WTC11 (cell line): ENCODE measurements around the gene CFAP119. TPM values are rescaled to one million over a fixed set of nuclear protein-coding genes. Genes with fewer than 3 reads are reported as not detected.
"Not testable (repeated sequence)": the region's sequence is repeated elsewhere in the genome, so short reads cannot be mapped to it uniquely, and the experiment has no call there.

Source experiments
- ATAC-seq: fragments of 200-7000 bp; cut with Tn5 transposase; 2 replicates; pipeline ENCODE4 v1.10.0; 2021; ENCODE audit warnings: mild to moderate bottlenecking, moderate library complexity
- CTCF ChIA-PET: fragments of 300-600 bp; sonication (Branson Sonifier 250); formaldehyde crosslinking; loops from one replicate; lab custom pipeline; 2021; ENCODE audit warnings: antibody characterized with exemption; lab: Charles Lee
- POLR2A ChIA-PET: fragments of 350-600 bp; sonication (Branson Sonifier 250); formaldehyde crosslinking; loops from one replicate; lab custom pipeline; 2021; ENCODE audit warnings: antibody characterized with exemption; lab: Charles Lee
- DNase-seq: peaks from one replicate; pipeline ENCODE4 v3.0.0; 2021; ENCODE audit warnings: low spot score
- H3K27ac Mint-ChIP-seq: 2 replicates; pipeline ENCODE4 v1.8.0; 2021; ENCODE audit warnings: mixed read lengths
- H3K27me3 Mint-ChIP-seq: 2 replicates; pipeline ENCODE4 v1.8.0; 2021; ENCODE audit warnings: low read depth, mild to moderate bottlenecking, moderate library complexity, mixed read lengths
- H3K36me3 Mint-ChIP-seq: 2 replicates; pipeline ENCODE4 v1.8.0; 2021; ENCODE audit warnings: mixed read lengths
- H3K4me1 Mint-ChIP-seq: 2 replicates; pipeline ENCODE4 v1.8.0; 2022; ENCODE audit warnings: mixed read lengths
- H3K4me3 Mint-ChIP-seq: 2 replicates; pipeline ENCODE4 v1.8.0; 2021; ENCODE audit warnings: mild to moderate bottlenecking, moderate library complexity, mixed read lengths
- H3K9me3 Mint-ChIP-seq: 2 replicates; pipeline ENCODE4 v1.8.0; 2021; ENCODE audit warnings: mixed read lengths
- CREB1 ChIP-seq: sonication (generic); formaldehyde crosslinking; IDR thresholded peaks from 2 replicates; pipeline ENCODE4 v1.8.0; 2023; ENCODE audit warnings: mild to moderate bottlenecking, missing genetic modification reagents
- ELF4 ChIP-seq: sonication (generic); formaldehyde crosslinking; IDR thresholded peaks from 2 replicates; pipeline ENCODE4 v1.8.1; 2022; ENCODE audit warnings: low read depth, mild to moderate bottlenecking, moderate library complexity, missing genetic modification reagents
- EMX1 ChIP-seq: fragments of 250-450 bp; sonication (Bioruptor Pico); IDR thresholded peaks from 2 replicates; pipeline ENCODE4 v1.8.0; 2021; ENCODE audit warnings: mild to moderate bottlenecking
- ESRRA ChIP-seq: sonication (generic); formaldehyde crosslinking; IDR thresholded peaks from 2 replicates; pipeline ENCODE4 v1.8.1; 2022; ENCODE audit warnings: mild to moderate bottlenecking, missing genetic modification reagents, borderline replicate concordance
- FOXK1 ChIP-seq: sonication (generic); formaldehyde crosslinking; IDR thresholded peaks from 2 replicates; pipeline ENCODE4 v1.8.0; 2022; ENCODE audit warnings: mild to moderate bottlenecking, moderate library complexity, missing genetic modification reagents
- GRHL2 ChIP-seq: fragments of 250-450 bp; sonication (Bioruptor Pico); IDR thresholded peaks from 2 replicates; pipeline ENCODE4 v1.8.0; 2022; ENCODE audit warnings: mild to moderate bottlenecking, moderate library complexity; ENCODE audit not compliant: insufficient replicate concordance, severe bottlenecking
- GTF2I ChIP-seq: fragments of 250-450 bp; sonication (Bioruptor Pico); conservative IDR thresholded peaks from 2 replicates; pipeline ENCODE4 v1.4.0; 2021; ENCODE audit warnings: mild to moderate bottlenecking
- NFE2L1 ChIP-seq: sonication (generic); formaldehyde crosslinking; IDR thresholded peaks from 2 replicates; pipeline ENCODE4 v1.8.1; 2023; ENCODE audit warnings: missing genetic modification reagents
- OVOL2 ChIP-seq: fragments of 250-450 bp; sonication (Bioruptor Pico); IDR thresholded peaks from 2 replicates; pipeline ENCODE4 v1.9.0; 2021; ENCODE audit warnings: mild to moderate bottlenecking, borderline replicate concordance
- SP1 ChIP-seq: sonication (generic); formaldehyde crosslinking; conservative IDR thresholded peaks from 2 replicates; pipeline ENCODE4 v1.8.1; 2022; ENCODE audit warnings: missing genetic modification reagents
- TEAD1 ChIP-seq: sonication (generic); formaldehyde crosslinking; IDR thresholded peaks from 2 replicates; pipeline ENCODE4 v1.8.0; 2022; ENCODE audit warnings: mild to moderate bottlenecking, missing genetic modification reagents
- TEAD4 ChIP-seq: sonication (generic); formaldehyde crosslinking; IDR thresholded peaks from 2 replicates; pipeline ENCODE4 v1.8.0; 2022; ENCODE audit warnings: mild to moderate bottlenecking, missing genetic modification reagents
- ZBTB21 ChIP-seq: sonication (generic); formaldehyde crosslinking; IDR thresholded peaks from 2 replicates; pipeline ENCODE4 v1.8.1; 2023; ENCODE audit warnings: mild to moderate bottlenecking, missing genetic modification reagents, borderline replicate concordance
- ZNF121 ChIP-seq: sonication (generic); formaldehyde crosslinking; IDR thresholded peaks from 2 replicates; pipeline ENCODE4 v1.8.0; 2023; ENCODE audit warnings: missing genetic modification reagents
- ZNF219 ChIP-seq: sonication (generic); formaldehyde crosslinking; IDR thresholded peaks from 2 replicates; pipeline ENCODE4 v1.8.0; 2023; ENCODE audit warnings: missing genetic modification reagents, mild to moderate bottlenecking, borderline replicate concordance
- ZNF232 ChIP-seq: sonication (generic); formaldehyde crosslinking; IDR thresholded peaks from 2 replicates; pipeline ENCODE4 v1.8.0; 2022; ENCODE audit warnings: mild to moderate bottlenecking, missing genetic modification reagents
- ZNF396 ChIP-seq: fragments of 250-450 bp; sonication (Bioruptor Pico); IDR thresholded peaks from 2 replicates; pipeline ENCODE4 v1.8.0; 2021; ENCODE audit warnings: mild to moderate bottlenecking, moderate library complexity, borderline replicate concordance
- total RNA-seq: library from RNA; stranded (reverse); gene quantifications from 3 replicates; pipeline ENCODE4 v1.2.3, GENCODE V29; 2021
- TF ChIP-seq, protein P1 (sequence below): sonication (generic); formaldehyde crosslinking; IDR thresholded peaks from 2 replicates; pipeline ENCODE4 v1.8.1; 2022; ENCODE audit warnings: low read depth, mild to moderate bottlenecking, moderate library complexity, missing genetic modification reagents, borderline replicate concordance
- TF ChIP-seq, protein P2 (sequence below): sonication (generic); formaldehyde crosslinking; IDR thresholded peaks from 2 replicates; pipeline ENCODE4 v1.8.1; 2023; ENCODE audit warnings: mild to moderate bottlenecking, moderate library complexity, missing genetic modification reagents
- TF ChIP-seq, protein P3 (sequence below): fragments of 250-450 bp; sonication (Bioruptor Pico); IDR thresholded peaks from 2 replicates; pipeline ENCODE4 v1.9.0; 2021; ENCODE audit warnings: mild to moderate bottlenecking
- TF ChIP-seq, protein P4 (sequence below): fragments of 250-450 bp; sonication (Bioruptor Pico); IDR thresholded peaks from 2 replicates; pipeline ENCODE4 v2.1.2; 2022; ENCODE audit warnings: mild to moderate bottlenecking, moderate library complexity

The CFAP119 gene
- total RNA-seq, 1 experiment from 2014 or later: 6.6 TPM

DNA sequence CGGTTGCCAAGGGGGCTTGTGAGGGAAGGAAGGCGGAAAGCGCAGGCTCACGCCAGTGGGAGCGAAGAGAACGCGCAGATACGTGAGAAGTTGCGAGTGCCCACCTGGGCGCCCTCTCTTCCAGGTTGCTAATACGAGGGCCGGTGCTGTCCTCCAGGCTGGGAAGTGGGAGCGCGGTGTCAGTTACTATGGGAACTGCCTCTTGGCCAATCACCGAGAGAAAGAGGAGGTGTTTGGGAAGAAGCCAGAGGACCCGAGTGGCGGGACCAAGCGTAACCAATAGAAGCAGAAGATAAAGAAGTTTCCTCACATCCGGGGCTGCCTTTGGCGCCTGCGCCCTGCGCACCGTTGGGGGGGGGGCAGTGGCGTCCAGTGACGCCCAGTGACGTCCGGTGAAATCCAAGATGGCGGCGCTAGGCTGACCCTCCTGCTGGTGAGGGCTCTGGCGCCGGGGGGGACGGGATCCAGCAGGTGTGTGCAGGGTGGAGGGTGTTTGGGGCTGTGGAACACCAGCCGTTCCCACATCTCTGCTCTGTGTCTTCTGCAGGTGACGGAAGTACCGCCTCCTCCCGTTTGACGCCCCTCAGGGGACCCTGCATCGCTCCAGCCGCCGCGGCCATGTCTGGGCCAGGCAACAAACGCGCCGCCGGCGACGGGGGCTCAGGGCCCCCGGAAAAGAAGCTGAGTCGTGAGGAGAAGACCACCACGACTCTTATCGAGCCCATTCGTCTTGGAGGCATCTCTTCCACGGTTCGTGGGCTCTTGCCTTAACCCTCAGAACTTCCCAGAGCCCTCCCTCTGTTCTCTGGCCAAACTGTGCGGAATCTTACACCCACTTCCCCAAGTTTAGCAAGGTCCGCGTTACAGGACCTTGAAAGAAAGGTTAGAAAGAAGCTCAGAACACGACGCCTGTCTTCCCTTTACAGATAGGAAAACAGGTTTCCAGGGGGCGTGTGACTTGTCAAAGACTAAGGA is at the start of gene CFAP119, which contains the start of gene RNF40 (continued):
- TF ChIP-seq ZNF232 (0 out of 2 replicates have a peak, but pooled peaks have one; percentile 29), NFE2L1 (CRISPR knock-in tag) (no peak), ZBTB21 (CRISPR knock-in tag) (no peak), FOXK1 (CRISPR knock-in tag) (peak; percentile 76; the same call in 1 of the 2 replicates), SP1 (CRISPR knock-in tag) (peak; percentile 52; the same call in 1 of the 2 replicates), GRHL2 (CRISPR knock-in tag) (no peak), ESRRA (CRISPR knock-in tag) (no peak), OVOL2 (CRISPR knock-in tag) (no peak), ZNF396 (CRISPR knock-in tag) (no peak), CREB1 (CRISPR knock-in tag) (no peak), EMX1 (CRISPR knock-in tag) (0 out of 2 replicates have a peak, but pooled peaks have one; percentile 10), TEAD1 (no peak), GTF2I (CRISPR knock-in tag) (no peak), ZNF121 (CRISPR knock-in tag) (no peak)
- TF ChIP-seq, protein P1, sequence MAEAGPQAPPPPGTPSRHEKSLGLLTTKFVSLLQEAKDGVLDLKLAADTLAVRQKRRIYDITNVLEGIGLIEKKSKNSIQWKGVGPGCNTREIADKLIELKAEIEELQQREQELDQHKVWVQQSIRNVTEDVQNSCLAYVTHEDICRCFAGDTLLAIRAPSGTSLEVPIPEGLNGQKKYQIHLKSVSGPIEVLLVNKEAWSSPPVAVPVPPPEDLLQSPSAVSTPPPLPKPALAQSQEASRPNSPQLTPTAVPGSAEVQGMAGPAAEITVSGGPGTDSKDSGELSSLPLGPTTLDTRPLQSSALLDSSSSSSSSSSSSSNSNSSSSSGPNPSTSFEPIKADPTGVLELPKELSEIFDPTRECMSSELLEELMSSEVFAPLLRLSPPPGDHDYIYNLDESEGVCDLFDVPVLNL (CRISPR knock-in tag): no peak
- TF ChIP-seq, protein P2, sequence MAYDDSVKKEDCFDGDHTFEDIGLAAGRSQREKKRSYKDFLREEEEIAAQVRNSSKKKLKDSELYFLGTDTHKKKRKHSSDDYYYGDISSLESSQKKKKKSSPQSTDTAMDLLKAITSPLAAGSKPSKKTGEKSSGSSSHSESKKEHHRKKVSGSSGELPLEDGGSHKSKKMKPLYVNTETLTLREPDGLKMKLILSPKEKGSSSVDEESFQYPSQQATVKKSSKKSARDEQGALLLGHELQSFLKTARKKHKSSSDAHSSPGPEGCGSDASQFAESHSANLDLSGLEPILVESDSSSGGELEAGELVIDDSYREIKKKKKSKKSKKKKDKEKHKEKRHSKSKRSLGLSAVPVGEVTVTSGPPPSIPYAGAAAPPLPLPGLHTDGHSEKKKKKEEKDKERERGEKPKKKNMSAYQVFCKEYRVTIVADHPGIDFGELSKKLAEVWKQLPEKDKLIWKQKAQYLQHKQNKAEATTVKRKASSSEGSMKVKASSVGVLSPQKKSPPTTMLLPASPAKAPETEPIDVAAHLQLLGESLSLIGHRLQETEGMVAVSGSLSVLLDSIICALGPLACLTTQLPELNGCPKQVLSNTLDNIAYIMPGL (CRISPR knock-in tag): 0 out of 2 replicates have a peak, but pooled peaks have one; percentile 22
- TF ChIP-seq, all 79 proteins: peak for 11

DNA sequence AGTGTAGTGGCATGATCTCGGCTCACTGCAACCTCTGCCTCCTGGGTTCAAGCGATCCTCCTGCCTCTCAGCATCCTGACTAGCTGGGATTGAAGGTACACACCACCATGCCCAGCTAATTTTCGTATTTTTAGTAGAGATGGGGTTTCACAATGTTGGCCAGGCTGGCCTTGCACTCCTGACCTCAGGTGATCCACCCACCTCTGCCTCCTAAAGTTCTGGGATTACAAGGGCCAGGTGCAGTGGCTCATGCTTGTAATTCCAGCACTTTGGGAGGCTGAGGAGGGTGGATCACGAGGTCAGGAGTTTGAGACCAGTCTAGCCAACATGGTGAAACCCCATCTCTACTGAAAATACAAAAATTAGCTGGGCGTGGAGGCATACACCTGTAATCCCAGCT is 47.8 kb upstream of the CFAP119 start:
- DNase-seq, CTCF ChIA-PET, H3K36me3 Mint-ChIP-seq, POLR2A ChIA-PET, H3K9me3 Mint-ChIP-seq, H3K4me3 Mint-ChIP-seq, H3K27ac Mint-ChIP-seq, ATAC-seq: not testable (repeated sequence)
- Mint-ChIP-seq H3K4me1 (peaks cover 18% of the 10 kb centered on the region), H3K27me3 (peaks cover 75% of the 10 kb centered on the region)

DNA sequence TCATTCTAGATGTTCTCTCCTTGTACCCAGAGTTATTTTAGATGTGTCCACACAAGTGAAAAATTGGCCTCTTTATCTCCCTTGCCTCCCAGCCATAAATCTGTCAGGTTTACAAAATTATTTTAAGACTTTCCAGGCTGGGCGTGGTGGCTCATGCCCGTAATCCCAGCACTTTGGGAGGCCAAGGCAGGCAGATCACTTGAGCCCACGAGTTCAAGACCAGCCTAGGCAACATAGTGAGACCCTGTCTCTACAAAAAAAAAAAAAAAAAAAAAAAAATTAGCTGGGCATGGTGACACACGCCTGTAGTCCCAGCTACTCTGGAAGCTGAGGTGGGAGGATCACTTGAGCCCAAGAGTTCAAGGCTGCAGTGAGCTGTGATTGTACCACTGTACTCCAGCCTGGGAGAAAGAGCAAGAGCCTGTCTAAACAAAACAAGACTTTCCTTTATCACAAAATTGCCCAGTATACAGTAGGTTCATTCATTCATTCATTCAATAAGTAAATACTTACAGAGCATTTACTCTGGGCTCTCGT is 47.1 kb upstream of the CFAP119 start:
- ATAC-seq, H3K36me3 Mint-ChIP-seq, POLR2A ChIA-PET, DNase-seq, H3K27ac Mint-ChIP-seq, H3K9me3 Mint-ChIP-seq, H3K4me3 Mint-ChIP-seq: not testable (repeated sequence)
- peaks cover 82% of the 10 kb centered on the region for H3K27me3 Mint-ChIP-seq
- peaks cover 16% of the 10 kb centered on the region for H3K4me1 Mint-ChIP-seq
- CTCF ChIA-PET: interaction anchor here (1.4 kb wide), 1 partner anchor 31 kb away, joined by 3 read pairs; no protein-coding TSS in a partner anchor

DNA sequence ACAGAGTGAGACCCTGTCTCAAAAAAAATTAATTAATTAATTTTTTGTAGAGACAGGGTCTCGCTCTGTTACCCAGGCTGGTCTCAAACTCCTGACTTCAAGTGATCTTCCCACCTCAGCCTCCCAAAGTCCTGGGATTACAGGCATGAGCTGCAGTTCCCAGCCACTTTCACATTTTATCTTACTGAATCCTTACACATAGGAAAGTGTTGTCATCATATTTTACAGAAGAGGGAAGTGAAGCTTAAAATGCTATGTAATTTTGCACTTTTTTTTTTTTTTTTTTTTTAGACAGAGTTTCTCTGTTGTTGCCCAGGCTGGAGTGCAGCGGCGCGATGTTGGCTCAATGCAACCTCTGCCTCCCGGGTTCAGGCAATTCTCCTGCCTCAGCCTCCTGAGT is 46.3 kb upstream of the CFAP119 start:
- no peak overlapping the region for H3K27ac Mint-ChIP-seq
- ATAC-seq (no peak), DNase-seq (no peak)
- H3K4me1 Mint-ChIP-seq: peaks cover 14% of the 10 kb centered on the region
- no peaks in the 10 kb centered on the region for H3K36me3 Mint-ChIP-seq
- no peak overlapping the region for H3K4me3 Mint-ChIP-seq
- ChIA-PET POLR2A (no interaction called here), CTCF (interaction anchor here (0.7 to 3.5 kb wide), 3 partner anchors 23 to 37 kb away, joined by 3 to 25 read pairs (median 4); no protein-coding TSS in a partner anchor)
- H3K9me3 Mint-ChIP-seq: no peaks in the 10 kb centered on the region
- H3K27me3 Mint-ChIP-seq: peaks cover 83% of the 10 kb centered on the region
- TF ChIP-seq ZNF219 (CRISPR knock-in tag): no peak
- TF ChIP-seq, protein P3, sequence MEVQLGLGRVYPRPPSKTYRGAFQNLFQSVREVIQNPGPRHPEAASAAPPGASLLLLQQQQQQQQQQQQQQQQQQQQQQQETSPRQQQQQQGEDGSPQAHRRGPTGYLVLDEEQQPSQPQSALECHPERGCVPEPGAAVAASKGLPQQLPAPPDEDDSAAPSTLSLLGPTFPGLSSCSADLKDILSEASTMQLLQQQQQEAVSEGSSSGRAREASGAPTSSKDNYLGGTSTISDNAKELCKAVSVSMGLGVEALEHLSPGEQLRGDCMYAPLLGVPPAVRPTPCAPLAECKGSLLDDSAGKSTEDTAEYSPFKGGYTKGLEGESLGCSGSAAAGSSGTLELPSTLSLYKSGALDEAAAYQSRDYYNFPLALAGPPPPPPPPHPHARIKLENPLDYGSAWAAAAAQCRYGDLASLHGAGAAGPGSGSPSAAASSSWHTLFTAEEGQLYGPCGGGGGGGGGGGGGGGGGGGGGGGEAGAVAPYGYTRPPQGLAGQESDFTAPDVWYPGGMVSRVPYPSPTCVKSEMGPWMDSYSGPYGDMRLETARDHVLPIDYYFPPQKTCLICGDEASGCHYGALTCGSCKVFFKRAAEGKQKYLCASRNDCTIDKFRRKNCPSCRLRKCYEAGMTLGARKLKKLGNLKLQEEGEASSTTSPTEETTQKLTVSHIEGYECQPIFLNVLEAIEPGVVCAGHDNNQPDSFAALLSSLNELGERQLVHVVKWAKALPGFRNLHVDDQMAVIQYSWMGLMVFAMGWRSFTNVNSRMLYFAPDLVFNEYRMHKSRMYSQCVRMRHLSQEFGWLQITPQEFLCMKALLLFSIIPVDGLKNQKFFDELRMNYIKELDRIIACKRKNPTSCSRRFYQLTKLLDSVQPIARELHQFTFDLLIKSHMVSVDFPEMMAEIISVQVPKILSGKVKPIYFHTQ (CRISPR knock-in tag): no peak
- TF ChIP-seq ZNF121 (CRISPR knock-in tag): no peak
- no peak for TF ChIP-seq ELF4 (CRISPR knock-in tag)
- no peak for TF ChIP-seq TEAD4 (CRISPR knock-in tag)
- TF ChIP-seq, protein P4, sequence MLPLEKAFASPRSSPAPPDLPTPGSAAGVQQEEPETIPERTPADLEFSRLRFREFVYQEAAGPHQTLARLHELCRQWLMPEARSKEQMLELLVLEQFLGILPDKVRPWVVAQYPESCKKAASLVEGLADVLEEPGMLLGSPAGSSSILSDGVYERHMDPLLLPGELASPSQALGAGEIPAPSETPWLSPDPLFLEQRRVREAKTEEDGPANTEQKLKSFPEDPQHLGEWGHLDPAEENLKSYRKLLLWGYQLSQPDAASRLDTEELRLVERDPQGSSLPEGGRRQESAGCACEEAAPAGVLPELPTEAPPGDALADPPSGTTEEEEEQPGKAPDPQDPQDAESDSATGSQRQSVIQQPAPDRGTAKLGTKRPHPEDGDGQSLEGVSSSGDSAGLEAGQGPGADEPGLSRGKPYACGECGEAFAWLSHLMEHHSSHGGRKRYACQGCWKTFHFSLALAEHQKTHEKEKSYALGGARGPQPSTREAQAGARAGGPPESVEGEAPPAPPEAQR (CRISPR knock-in tag): no peak
